D341Med (cell line): ENCODE data around the gene FAM184A.
A peak's percentile ranks its signal among the peaks of the same experiment; 100 is the strongest.
"Not testable (repeated sequence)": the region's sequence is repeated elsewhere in the genome, so short reads cannot be mapped to it uniquely, and the experiment has no call there.

ENCODE experiments used
- DNase-seq: peaks from one replicate; pipeline ENCODE4 v3.0.0; 2012; ENCODE audit warnings: low spot score

FAM184A gene

GRCh38 chr6:119006974-119007373 lies 71.5 kb downstream of the FAM184A start:
- no peak for DNase-seq

- DNase-seq = no peak
These were observed 76.4 kb downstream of the FAM184A start for GRCh38 chr6:119002069-119002468.

- no peak for DNase-seq
These were observed 78.9 kb downstream of the FAM184A start for GRCh38 chr6:118999494-119000040.

- not testable (repeated sequence) for DNase-seq
These were observed 81.0 kb downstream of the FAM184A start for GRCh38 chr6:118997426-118997825.

GRCh38 chr6:118996289-118996820 lies 82.1 kb downstream of the FAM184A start:
- DNase-seq = no peak

DNA sequence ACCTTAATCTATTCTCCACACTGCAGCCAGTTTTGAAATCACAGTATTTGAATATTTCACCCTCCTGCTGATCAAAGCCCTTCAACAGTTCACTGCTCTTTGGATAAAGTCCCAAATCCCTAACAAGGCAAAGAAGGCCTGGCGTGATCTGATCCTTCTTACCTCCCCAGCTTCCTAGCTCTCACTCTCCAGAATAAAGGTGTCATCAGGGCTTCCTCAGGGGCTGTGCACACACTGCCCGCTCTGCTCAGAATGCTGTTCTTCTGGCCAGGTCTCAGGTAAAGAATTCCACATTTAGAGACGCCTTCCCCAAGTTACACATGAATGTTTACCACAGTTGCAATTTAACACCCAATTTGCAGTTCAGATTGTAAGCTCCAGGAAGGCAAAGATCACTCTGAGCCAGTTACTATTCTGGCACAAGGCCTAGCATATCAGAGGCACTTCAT lies 84.6 kb downstream of the FAM184A start:
- DNase-seq = peak; percentile 38

- DNase-seq = no peak
These were observed 85.1 kb downstream of the FAM184A start for GRCh38 chr6:118993358-118993757.

DNA sequence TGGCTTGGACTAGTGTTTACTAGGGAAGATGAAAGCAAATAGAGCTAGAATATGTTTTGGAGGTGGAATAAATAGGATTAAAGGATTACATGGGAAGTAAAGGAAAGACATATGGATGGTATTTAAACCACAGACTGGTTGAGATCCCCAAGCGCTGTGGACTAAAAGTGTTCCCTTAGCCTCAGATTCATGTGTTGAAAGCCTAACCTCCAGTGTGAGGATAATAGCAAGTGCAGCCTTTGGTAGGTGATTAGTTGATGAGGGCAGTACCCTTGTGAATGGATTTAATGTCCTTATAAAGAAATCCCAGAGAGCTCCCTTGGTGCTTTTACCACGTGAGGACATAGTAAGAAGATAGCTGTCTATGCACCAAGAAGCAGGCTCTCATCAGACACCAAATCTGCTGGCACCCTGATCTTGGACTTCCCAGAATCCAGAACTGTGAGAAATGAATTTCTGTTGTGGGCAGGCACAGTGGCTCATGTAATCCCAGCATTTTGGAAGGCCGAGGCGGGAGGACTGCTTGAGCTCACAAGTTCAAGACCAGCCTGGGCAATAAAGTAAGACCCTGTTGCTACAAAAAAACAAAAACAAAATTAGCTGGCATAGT lies 86.2 kb downstream of the FAM184A start:
- peak; percentile 69 for DNase-seq

DNA sequence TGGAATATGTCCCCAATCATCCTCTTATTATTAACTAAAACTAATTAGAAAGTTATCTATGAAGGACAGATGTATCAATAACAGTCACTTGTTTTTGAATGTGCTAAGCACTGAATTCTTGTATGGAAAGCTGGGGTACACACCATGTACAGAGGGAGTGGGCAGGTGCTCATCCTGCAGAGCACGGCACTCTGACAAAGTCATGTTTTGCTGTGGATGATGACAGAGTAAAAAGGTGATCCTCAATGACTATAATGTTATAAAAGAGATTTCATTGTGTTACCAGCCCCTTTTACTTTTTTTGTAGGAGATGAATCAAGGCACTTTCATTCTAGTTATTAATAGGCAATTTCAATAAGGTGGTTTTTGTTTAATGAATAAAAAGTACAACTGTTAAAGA lies 92.2 kb downstream of the FAM184A start:
- no peak for DNase-seq

DNA sequence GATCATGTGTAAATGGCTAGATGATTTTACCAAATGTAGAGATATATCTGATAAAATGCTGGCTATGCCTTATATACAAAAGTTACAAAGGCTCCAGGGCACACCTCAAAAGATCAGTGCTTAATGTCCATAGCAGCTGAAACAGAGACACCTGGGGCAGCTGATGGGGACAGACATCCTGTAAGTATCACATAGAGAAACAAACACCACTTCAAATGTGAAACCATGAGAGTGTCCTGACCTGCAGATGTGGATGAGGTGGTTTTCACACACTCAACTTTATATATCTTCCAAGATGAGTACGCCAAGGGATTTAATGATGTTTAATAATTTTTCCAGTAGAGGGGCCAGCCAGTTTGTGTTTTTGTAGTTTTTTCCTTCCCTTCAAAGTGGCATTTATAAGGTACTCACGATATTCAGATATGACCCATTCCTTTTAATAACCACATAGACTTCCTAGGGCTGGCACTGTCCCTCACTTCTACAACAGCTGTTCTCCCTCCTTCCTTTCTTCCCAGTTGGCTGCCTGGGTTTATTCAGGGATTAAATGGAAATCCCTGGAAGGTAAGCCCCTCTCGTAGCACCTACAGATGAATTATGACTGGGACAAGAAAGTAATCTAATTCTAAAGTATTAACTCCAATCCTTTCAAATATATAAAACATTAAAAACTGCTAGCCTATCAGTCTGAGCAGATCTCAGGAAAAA lies 93.2 kb downstream of the FAM184A start:
- peak; percentile 64 for DNase-seq

- no peak for DNase-seq
These were observed 94.1 kb downstream of the FAM184A start for GRCh38 chr6:118984342-118984741.

DNA sequence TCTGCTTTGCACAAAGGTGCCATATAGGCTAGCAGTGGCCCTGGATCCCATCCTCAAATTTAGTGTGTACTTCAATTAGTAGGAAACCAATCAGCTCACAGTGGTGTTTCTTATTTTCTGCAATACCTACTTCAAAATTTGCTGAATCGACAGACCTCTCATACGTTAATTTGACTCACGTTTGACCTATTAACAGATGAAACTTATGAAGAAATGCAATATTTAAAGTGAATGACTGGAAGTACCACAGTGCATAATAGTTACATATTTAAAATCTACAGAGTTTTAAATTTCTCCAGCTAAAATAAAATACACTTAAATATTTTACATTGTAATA lies 95.9 kb downstream of the FAM184A start:
- no peak for DNase-seq

DNA sequence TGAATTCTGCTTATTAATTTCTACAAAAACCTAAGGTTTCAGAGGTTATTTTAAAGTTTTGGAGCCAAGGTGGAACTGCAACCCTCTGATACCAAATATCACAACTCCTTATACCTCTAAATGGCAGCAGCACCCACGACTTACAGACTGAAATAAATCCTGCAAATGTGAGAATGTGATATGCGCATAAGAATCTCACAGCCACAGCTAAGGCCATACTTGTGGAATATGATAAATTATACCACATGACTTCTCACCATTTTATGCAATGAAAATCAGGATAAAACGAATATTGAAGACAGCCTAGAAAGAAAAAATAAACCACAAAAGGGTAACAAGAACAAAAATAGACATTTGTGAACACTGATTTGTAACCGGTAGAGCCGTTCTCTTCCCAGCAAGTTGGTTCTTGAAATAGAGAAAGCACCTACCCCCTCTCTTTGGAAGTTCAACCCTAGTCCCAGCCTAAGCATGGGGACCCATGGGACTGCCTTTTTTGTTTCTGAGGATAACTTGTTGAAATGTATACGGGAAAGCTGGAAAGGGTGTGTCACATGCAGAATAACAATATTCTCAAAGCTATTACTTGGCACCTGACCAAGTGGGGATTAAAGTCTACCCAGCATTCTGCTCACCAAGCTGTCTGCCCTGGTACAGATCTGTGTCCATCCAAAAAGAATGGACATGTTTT lies 96.4 kb downstream of the FAM184A start:
- peak; percentile 56 for DNase-seq

GRCh38 chr6:118980063-118980462 lies 98.4 kb downstream of the FAM184A start:
- DNase-seq = no peak

DNA sequence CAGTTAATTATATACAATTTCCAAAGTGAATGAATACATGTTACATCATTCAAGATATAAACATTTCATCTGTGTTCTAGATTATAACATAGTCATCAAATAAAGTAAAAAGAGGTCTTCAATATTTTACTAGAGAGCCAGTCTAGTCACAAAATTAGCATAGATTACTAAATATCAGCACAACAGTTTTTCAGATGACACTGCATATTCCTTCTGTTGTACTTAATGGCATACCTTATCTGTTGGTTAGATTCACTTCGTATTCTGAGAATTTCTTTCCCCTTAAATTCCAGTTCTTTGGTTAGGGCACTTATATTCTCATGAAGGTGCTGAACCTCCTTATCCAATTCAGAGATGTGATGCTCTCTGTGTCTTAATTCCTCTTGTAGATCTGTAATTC lies 103.7 kb downstream of the FAM184A start:
- no peak for DNase-seq

- DNase-seq = no peak
These were observed 106.8 kb downstream of the FAM184A start for GRCh38 chr6:118971682-118972081.

- no peak for DNase-seq
These were observed 107.6 kb downstream of the FAM184A start for GRCh38 chr6:118970866-118971265.

GRCh38 chr6:118968416-118968815 lies 110.0 kb downstream of the FAM184A start:
- DNase-seq = no peak

- no peak for DNase-seq
These were observed 111.2 kb downstream of the FAM184A start for GRCh38 chr6:118967239-118967638.

- DNase-seq = no peak
These were observed 112.6 kb downstream of the FAM184A start for GRCh38 chr6:118965843-118966370.

GRCh38 chr6:118965371-118965770 lies 113.1 kb downstream of the FAM184A start:
- DNase-seq = no peak

- DNase-seq = no peak
These were observed 115.5 kb downstream of the FAM184A start for GRCh38 chr6:118963003-118963402.

DNA sequence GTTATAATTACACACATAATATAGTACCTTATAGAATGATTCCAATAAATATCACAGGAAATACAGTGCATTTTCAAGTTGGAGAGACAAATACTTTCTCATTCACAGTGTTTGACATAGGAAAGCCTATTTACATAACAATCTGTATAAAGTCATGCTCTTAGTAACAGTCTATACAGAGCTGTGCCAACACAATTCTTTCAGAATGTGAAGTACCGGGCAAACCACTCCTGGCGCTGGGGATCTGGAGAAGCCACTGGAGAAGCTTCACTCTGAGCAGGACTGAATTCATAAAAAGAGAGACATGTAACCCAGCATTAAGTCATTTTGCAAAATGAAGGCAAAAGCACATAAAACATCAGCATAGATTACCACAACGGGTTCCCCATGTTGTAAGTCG lies 118.6 kb downstream of the FAM184A start:
- DNase-seq = no peak
